SK-N-SH treated with all-trans-retinoic acid at 6 μM for 48 hours (cell line): Measurements from ENCODE around the gene METTL17.

Source experiments
- ATAC-seq: fragments of 200-7000 bp; cut with Tn5 transposase; 3 replicates; pipeline ENCODE4 v1.9.1; 2020; ENCODE audit warnings: mild to moderate bottlenecking, moderate library complexity
- BACH2 ChIP-seq: fragments of 250-450 bp; sonication (Bioruptor Pico); IDR thresholded peaks from 2 replicates; pipeline ENCODE4 v1.9.0; 2021; ENCODE audit warnings: mild to moderate bottlenecking, borderline replicate concordance
- CSDC2 ChIP-seq: fragments of 250-450 bp; sonication (Bioruptor Pico); IDR thresholded peaks from 2 replicates; pipeline ENCODE4 v1.5.0; 2020; ENCODE audit warnings: mild to moderate bottlenecking, moderate library complexity
- ESRRG ChIP-seq: fragments of 250-450 bp; sonication (Bioruptor Pico); IDR thresholded peaks from 2 replicates; pipeline ENCODE4 v1.6.1; 2021; ENCODE audit warnings: mild to moderate bottlenecking
- GLIS3 ChIP-seq: fragments of 250-450 bp; sonication (Bioruptor Pico); IDR thresholded peaks from 2 replicates; pipeline ENCODE4 v1.5.0; 2020; ENCODE audit warnings: mild to moderate bottlenecking, moderate library complexity
- ISL1 ChIP-seq: fragments of 250-450 bp; sonication (Bioruptor Pico); IDR thresholded peaks from 2 replicates; pipeline ENCODE4 v2.1.2; 2022; ENCODE audit warnings: mild to moderate bottlenecking, moderate library complexity
- OSR1 ChIP-seq: fragments of 250-450 bp; sonication (Bioruptor Pico); IDR thresholded peaks from 2 replicates; pipeline ENCODE4 v1.8.0; 2022; ENCODE audit warnings: moderate library complexity, mild to moderate bottlenecking, inconsistent platforms
- PPARA ChIP-seq: fragments of 250-450 bp; sonication (Bioruptor Pico); IDR thresholded peaks from 2 replicates; pipeline ENCODE4 v1.5.0; 2020; ENCODE audit warnings: mild to moderate bottlenecking, borderline replicate concordance
- SNAI2 ChIP-seq: fragments of 250-450 bp; sonication (Bioruptor Pico); IDR thresholded peaks from 2 replicates; pipeline ENCODE4 v1.5.0; 2020; ENCODE audit warnings: mild to moderate bottlenecking, moderate library complexity
- TCF4 ChIP-seq: fragments of 250-450 bp; sonication (Bioruptor Pico); IDR thresholded peaks from 2 replicates; pipeline ENCODE4 v1.8.0; 2021; ENCODE audit warnings: mild to moderate bottlenecking, moderate library complexity, borderline replicate concordance
- TOX ChIP-seq: fragments of 250-450 bp; sonication (Bioruptor Pico); IDR thresholded peaks from 2 replicates; pipeline ENCODE4 v1.8.0; 2021; ENCODE audit warnings: mild to moderate bottlenecking, moderate library complexity, borderline replicate concordance
- ZFP3 ChIP-seq: fragments of 250-450 bp; sonication (Bioruptor Pico); IDR thresholded peaks from 2 replicates; pipeline ENCODE4 v1.5.0; 2020; ENCODE audit warnings: mild to moderate bottlenecking, moderate library complexity
- ZFP30 ChIP-seq: fragments of 450-650 bp; formaldehyde crosslinking; IDR thresholded peaks from 2 replicates; pipeline ENCODE4 v1.5.0; 2022; ENCODE audit warnings: mild to moderate bottlenecking, moderate library complexity
- ZNF565 ChIP-seq: fragments of 450-650 bp; formaldehyde crosslinking; conservative IDR thresholded peaks from 2 replicates; pipeline ENCODE4 v1.5.0; 2020; ENCODE audit warnings: low read depth, mild to moderate bottlenecking, moderate library complexity
- ZNF70 ChIP-seq: fragments of 450-650 bp; formaldehyde crosslinking; IDR thresholded peaks from 2 replicates; pipeline ENCODE4 v1.5.0; 2020; ENCODE audit warnings: mild to moderate bottlenecking, moderate library complexity
- ZNF8 ChIP-seq: fragments of 450-650 bp; formaldehyde crosslinking; IDR thresholded peaks from 2 replicates; pipeline ENCODE4 v1.5.0; 2020; ENCODE audit warnings: mild to moderate bottlenecking, moderate library complexity
- TF ChIP-seq, protein P1 (sequence below): fragments of 250-450 bp; sonication (Bioruptor Pico); IDR thresholded peaks from 2 replicates; pipeline ENCODE4 v1.5.1; 2020; ENCODE audit warnings: low read depth, mild to moderate bottlenecking, moderate library complexity
- TF ChIP-seq, protein P2 (sequence below): fragments of 250-450 bp; sonication (Bioruptor Pico); IDR thresholded peaks from 2 replicates; pipeline ENCODE4 v1.5.0; 2020; ENCODE audit warnings: mild to moderate bottlenecking, moderate library complexity
- TF ChIP-seq, protein P3 (sequence below): fragments of 250-450 bp; sonication (Bioruptor Pico); IDR thresholded peaks from 2 replicates; pipeline ENCODE4 v1.5.1; 2021; ENCODE audit warnings: mild to moderate bottlenecking, moderate library complexity
- TF ChIP-seq, protein P4 (sequence below): fragments of 250-450 bp; sonication (Bioruptor Pico); IDR thresholded peaks from 2 replicates; pipeline ENCODE4 v1.8.0; 2021; ENCODE audit warnings: low read depth, mild to moderate bottlenecking, moderate library complexity, borderline replicate concordance

Gene METTL17

DNA sequence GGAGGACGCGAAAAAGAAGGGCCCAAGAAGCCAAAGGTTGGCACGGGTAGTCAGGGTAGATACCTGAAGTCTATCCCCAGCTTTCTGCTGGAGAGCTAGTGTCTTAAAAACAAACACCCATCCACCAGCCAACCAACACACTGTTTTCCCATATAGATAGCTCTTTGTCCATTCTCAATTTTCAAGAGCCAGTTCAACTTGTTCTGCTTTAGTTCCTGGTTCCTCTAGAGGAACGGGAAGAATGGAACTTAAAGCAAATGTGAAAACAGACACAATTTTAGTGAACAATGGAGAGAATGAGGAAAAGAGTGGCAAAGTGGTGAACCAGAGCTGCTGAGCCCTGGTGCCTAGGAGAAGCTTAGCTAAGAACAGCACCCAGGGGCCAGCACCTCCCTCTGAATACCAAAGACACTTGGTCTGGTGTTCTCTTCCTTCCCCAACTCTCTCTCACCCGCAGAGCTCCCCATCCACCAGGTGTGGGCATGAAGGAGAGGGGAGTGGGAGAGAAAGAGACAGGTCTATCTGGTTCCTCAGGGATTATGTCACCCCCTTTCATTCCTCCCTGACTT, 31.3 kb downstream of the METTL17 start:
- TF ChIP-seq BACH2 (CRISPR knock-in tag) (no peak), GLIS3 (CRISPR knock-in tag) (no peak), ZNF70 (CRISPR knock-in tag) (no peak), CSDC2 (no peak), ESRRG (CRISPR knock-in tag) (no peak), ISL1 (CRISPR knock-in tag) (no peak)
- TF ChIP-seq, protein P1, sequence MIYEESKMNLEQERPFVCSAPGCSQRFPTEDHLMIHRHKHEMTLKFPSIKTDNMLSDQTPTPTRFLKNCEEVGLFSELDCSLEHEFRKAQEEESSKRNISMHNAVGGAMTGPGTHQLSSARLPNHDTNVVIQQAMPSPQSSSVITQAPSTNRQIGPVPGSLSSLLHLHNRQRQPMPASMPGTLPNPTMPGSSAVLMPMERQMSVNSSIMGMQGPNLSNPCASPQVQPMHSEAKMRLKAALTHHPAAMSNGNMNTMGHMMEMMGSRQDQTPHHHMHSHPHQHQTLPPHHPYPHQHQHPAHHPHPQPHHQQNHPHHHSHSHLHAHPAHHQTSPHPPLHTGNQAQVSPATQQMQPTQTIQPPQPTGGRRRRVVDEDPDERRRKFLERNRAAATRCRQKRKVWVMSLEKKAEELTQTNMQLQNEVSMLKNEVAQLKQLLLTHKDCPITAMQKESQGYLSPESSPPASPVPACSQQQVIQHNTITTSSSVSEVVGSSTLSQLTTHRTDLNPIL (CRISPR knock-in tag): no peak
- TF ChIP-seq, protein P2, sequence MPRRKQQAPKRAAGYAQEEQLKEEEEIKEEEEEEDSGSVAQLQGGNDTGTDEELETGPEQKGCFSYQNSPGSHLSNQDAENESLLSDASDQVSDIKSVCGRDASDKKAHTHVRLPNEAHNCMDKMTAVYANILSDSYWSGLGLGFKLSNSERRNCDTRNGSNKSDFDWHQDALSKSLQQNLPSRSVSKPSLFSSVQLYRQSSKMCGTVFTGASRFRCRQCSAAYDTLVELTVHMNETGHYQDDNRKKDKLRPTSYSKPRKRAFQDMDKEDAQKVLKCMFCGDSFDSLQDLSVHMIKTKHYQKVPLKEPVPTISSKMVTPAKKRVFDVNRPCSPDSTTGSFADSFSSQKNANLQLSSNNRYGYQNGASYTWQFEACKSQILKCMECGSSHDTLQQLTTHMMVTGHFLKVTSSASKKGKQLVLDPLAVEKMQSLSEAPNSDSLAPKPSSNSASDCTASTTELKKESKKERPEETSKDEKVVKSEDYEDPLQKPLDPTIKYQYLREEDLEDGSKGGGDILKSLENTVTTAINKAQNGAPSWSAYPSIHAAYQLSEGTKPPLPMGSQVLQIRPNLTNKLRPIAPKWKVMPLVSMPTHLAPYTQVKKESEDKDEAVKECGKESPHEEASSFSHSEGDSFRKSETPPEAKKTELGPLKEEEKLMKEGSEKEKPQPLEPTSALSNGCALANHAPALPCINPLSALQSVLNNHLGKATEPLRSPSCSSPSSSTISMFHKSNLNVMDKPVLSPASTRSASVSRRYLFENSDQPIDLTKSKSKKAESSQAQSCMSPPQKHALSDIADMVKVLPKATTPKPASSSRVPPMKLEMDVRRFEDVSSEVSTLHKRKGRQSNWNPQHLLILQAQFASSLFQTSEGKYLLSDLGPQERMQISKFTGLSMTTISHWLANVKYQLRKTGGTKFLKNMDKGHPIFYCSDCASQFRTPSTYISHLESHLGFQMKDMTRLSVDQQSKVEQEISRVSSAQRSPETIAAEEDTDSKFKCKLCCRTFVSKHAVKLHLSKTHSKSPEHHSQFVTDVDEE (CRISPR knock-in tag): no peak
- ATAC-seq: no peak

DNA sequence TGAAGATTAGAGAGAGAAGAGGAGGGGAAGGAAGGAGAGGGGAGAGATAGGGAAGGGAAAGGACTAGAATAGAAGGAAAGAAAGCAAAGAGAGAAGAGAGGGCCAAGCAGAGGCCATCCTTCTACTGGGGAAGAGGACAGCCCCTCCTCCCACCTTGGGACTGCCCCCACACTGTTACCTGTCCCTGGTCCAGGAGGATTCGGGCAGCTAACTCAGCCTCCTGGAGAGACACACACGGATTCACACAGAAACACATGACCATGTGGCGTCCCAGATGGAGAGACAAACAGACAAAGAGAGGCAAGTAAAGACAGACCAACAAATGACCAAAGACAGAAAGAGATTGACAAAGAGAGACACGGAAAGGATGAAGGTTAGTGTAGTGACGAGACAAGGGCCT, 32.9 kb downstream of the METTL17 start:
- TF ChIP-seq ZFP3 (no peak), TOX (CRISPR knock-in tag) (no peak), ESRRG (CRISPR knock-in tag) (no peak), ZNF8 (CRISPR knock-in tag) (no peak), TCF4 (CRISPR knock-in tag) (no peak), GLIS3 (CRISPR knock-in tag) (no peak), SNAI2 (CRISPR knock-in tag) (no peak), BACH2 (CRISPR knock-in tag) (no peak), ZNF565 (CRISPR knock-in tag) (no peak), OSR1 (CRISPR knock-in tag) (no peak), ISL1 (CRISPR knock-in tag) (no peak), PPARA (no peak), ZFP30 (CRISPR knock-in tag) (no peak)
- TF ChIP-seq, protein P3, sequence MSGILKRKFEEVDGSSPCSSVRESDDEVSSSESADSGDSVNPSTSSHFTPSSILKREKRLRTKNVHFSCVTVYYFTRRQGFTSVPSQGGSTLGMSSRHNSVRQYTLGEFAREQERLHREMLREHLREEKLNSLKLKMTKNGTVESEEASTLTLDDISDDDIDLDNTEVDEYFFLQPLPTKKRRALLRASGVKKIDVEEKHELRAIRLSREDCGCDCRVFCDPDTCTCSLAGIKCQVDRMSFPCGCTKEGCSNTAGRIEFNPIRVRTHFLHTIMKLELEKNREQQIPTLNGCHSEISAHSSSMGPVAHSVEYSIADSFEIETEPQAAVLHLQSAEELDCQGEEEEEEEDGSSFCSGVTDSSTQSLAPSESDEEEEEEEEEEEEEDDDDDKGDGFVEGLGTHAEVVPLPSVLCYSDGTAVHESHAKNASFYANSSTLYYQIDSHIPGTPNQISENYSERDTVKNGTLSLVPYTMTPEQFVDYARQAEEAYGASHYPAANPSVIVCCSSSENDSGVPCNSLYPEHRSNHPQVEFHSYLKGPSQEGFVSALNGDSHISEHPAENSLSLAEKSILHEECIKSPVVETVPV (CRISPR knock-in tag): no peak
- TF ChIP-seq, protein P4, sequence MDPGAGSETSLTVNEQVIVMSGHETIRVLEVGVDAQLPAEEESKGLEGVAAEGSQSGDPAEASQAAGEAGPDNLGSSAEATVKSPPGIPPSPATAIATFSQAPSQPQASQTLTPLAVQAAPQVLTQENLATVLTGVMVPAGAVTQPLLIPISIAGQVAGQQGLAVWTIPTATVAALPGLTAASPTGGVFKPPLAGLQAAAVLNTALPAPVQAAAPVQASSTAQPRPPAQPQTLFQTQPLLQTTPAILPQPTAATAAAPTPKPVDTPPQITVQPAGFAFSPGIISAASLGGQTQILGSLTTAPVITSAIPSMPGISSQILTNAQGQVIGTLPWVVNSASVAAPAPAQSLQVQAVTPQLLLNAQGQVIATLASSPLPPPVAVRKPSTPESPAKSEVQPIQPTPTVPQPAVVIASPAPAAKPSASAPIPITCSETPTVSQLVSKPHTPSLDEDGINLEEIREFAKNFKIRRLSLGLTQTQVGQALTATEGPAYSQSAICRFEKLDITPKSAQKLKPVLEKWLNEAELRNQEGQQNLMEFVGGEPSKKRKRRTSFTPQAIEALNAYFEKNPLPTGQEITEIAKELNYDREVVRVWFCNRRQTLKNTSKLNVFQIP (CRISPR knock-in tag): no peak
- TF ChIP-seq, protein P1 (CRISPR knock-in tag): no peak
- TF ChIP-seq, protein P2 (CRISPR knock-in tag): no peak
- no peak for ATAC-seq
